HG02588 (cell line): ENCODE measurements around the gene ERVFRD-1.
A peak's percentile ranks its signal among the peaks of the same experiment; 100 is the strongest.
"Not testable (repeated sequence)": the region's sequence is repeated elsewhere in the genome, so short reads cannot be mapped to it uniquely, and the experiment has no call there.

Experiments
- ATAC-seq: cut with Tn5 transposase; IDR thresholded peaks from one replicate; pipeline ENCODE4 v1.9.1; 2021; ENCODE audit warnings: mild to moderate bottlenecking, moderate library complexity; ENCODE audit not compliant: unreplicated experiment

The ERVFRD-1 gene

DNA sequence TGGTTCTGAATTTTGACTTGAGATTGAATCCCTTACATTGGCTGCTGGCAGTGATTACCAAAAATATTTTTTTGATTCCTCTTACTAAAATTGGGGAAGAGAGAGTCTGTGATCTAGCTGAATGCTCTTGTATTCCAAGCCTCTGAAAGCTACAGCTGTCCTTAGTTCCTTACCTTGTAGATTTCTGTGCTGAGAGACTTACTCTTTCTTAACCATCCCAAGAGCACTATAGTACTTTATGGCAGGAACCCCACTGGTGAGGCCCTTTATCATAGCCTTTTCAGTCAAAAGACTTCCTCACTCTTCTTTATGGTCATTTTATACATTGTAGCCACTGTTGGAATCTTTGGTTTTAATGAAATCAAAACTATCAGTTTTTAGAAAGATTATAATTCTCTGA, 19.1 kb upstream of the ERVFRD-1 start:
- no peak for ATAC-seq

GRCh38 chr6:11129908-11130565, 18.5 kb upstream of the ERVFRD-1 start:
- ATAC-seq, result peak; percentile 54

DNA sequence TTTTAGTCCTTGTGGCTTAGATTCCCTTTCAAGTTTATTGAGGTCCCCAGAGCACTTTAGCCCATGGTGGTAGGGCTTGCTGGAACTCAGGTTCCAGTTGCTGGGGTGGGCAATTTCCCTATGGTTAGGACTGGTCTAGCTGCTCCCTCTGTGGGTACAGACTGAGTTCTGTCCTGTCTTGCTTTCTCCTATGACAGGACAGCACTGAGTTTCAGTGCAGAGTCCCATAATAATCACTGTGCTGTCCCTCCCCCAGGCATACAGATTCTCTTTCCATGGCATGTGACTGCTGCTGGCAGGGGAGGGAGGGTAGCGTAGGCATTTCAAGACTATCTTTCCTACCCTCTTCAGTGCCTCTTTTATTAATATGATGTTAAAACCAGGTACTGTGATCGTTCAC, 17.1 kb upstream of the ERVFRD-1 start:
- no peak for ATAC-seq

DNA sequence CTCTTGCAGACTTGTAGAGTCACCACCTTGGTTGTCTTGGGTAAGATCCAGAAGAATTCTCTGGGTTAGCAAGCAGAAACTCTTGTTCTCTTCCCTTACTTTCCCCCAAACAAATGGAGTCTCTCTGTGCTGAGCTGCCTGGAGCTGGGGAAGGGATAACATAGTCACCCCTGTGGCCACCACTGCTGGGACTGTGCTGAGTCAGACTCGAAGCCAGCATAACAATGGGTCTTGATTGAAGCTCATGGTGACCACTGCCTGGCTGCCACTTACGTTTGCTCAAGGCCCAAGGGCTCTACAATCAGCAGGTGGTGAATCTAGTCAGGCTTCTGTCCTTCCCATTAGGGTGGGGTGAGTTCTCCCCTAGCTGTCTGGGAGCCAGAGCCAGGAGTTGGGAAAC, 15.4 kb upstream of the ERVFRD-1 start:
- ATAC-seq, result no peak

DNA sequence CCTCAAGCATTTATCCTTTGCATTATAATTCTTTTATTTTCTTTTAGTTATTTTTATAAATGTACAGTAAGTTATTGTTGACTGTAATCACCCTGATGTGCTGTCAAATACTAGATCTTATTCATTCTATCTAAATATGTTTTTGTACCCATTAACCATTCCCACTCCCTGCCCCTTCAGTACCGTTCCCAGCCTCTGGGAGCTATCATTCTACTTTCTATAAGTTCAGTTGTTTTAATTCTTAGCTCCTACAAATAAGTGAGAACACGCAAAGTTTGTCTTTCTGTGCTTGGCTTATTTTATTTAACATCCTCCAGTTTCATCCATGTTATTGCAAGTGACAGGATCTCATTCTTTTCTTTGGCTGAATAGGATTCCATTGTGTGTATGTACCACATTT, 12.5 kb upstream of the ERVFRD-1 start:
- no peak for ATAC-seq

GRCh38 chr6:11122380-11122779, 10.9 kb upstream of the ERVFRD-1 start:
- ATAC-seq, result no peak

GRCh38 chr6:11121851-11122250, 10.3 kb upstream of the ERVFRD-1 start:
- no peak for ATAC-seq

GRCh38 chr6:11120271-11121005, 8.9 kb upstream of the ERVFRD-1 start:
- ATAC-seq, result no peak

- ATAC-seq, result not testable (repeated sequence)
Observed at GRCh38 chr6:11115808-11116536, 4.4 kb upstream of the ERVFRD-1 start.

DNA sequence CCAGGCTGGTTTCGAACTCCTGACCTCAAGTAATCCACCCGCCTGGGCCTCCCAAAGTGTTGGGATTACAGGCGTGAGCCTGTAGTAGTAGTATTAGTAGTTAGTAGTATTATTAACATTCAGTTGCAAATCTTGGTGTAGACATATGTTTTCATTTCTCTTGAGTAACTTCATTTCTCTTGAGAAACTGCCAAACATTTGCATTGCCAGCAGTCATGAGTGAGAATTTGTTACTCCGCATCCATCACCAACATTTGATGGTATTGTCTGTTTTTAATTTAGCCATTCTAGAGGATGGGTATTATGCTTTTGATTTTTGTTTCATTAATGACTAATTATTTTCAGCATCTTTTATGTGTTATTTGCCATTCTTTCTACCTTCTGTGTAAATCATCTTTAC, 1.5 kb upstream of the ERVFRD-1 start:
- no peak for ATAC-seq

- no peak for ATAC-seq
Observed at GRCh38 chr6:11111769-11112437, 378 bp upstream of the ERVFRD-1 start.

GRCh38 chr6:11108726-11109125, 2.8 kb downstream of the ERVFRD-1 start:
- ATAC-seq, result no peak

GRCh38 chr6:11103065-11103464, 8.5 kb downstream of the ERVFRD-1 start:
- no peak for ATAC-seq

DNA sequence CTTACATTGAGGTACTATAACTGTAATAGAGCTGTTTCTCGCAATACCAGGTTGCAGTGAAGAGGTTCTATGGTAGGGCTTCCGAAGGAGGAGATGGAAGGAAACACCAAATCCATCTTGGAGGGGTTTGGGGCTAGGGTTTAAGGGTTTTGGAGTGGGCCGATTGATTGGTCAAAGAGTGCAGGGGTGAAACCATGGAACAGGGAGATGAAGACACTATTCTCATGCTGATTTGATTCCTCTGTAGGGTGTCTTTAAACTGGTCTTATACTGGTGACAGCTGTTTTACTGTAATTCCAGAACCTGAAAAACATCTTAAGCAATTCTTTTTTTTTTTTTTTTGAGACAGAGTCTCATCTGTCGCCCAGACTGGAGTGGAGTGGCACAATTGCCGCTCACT, 10.1 kb downstream of the ERVFRD-1 start:
- no peak for ATAC-seq

DNA sequence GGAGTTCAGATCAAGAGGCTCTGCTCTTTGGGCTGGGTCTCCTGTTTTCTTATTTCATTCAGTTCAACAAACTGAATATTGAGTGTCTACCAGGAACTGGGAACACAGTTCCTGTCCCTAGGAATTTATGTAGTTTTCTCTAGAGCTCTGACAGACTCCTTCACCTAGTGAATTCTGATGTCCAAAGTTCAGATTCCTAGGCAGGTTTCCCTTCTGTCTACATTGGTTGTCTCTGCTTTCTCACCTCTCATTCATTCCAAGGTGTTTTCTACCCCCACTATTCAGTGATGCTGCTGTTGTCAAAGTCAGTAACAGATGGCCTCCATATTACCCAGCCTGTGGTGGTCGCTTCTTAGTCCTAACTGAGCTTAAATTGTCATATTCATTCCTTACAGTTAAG, 13.5 kb downstream of the ERVFRD-1 start:
- no peak for ATAC-seq

DNA sequence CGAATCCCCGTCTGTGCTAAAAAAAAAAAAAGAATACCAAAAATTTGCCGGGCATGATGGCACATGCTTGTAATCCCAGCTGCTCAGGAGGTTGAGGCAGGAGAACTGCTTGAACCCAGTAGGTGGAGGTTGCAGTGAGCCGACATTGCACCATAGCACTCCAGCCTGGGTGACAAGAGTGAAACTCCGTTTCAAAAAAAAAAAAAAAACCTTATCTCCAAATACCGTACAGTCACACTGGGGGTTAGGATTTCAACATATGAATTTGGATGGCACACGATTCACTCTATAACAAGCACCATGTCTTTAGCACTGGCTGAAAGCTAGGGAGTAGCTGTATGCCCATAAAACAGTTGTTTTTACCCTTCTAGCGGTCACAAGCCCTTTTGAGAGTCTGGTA, 14.0 kb downstream of the ERVFRD-1 start:
- ATAC-seq, result no peak

DNA sequence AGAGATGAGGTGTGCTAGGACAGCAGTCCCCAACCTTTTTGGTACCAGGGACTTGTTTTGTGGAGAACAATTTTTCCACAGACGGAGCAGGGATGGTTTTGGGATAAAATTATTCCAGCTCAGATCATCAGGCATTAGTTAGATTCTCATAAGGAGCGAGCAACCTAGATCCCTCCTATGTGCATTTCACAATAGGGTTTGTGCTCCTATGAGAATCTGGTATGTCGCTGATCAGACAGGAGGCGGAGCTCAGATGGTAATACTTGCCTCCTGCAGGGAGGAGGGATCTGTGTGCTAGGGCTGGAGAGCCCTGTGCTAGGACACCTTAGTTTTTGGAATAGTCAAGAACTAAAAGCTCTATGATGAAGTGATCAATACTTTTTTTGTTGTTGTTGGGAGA, 15.4 kb downstream of the ERVFRD-1 start:
- ATAC-seq, result no peak

GRCh38 chr6:11094941-11095340, 16.6 kb downstream of the ERVFRD-1 start:
- no peak for ATAC-seq

- ATAC-seq, result peak; percentile 28
Observed at GRCh38 chr6:11094411-11094851, 17.1 kb downstream of the ERVFRD-1 start.

- peak; percentile 92 for ATAC-seq
Observed at GRCh38 chr6:11093626-11094410, 17.7 kb downstream of the ERVFRD-1 start, which contains the start of gene SMIM13. SMIM13 (plus strand) TSS chr6:11093834; CDS start chr6:11094314, 480 bp downstream.

DNA sequence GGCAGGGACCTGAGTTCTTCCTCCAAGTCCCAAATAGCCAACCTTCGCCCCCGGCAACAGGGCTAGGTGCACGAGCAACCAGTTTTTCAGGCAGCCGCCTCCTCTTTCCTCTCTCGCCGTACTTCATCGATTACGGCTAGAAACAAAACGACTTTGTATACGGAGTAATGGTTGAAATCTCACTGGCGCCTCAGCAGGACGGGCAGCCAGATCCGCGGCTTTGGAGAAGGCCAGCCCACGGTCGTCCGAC, 18.2 kb downstream of the ERVFRD-1 start:
- ATAC-seq, result peak; percentile 17
